K562 treated with DMSO at 1 percent for 4 hours (cell line): ENCODE measurements around the gene ADAM11. TPM values are rescaled to one million over a fixed set of nuclear protein-coding genes. Genes with fewer than 3 reads are reported as not detected.

Source experiments
- total RNA-seq: library from RNA; unstranded; fragments of 300-600 nt; gene quantifications from 2 replicates; pipeline ENCODE4 v1.2.3, GENCODE V29; 2022; ENCODE audit not compliant: insufficient read depth

ADAM11 gene
- 0.13 TPM in 1 of 2 replicates, not detected in the other for total RNA-seq

GRCh38 chr17:44758414-44759085, at the start of gene ADAM11:
TSS of gene ADAM11 (plus strand) at chr17:44758988. CDS start at chr17:44759200, 212 bp downstream.

GRCh38 chr17:44829523-44830358, 71.0 kb downstream of the ADAM11 start, which contains the start of gene GJC1:
TSS of gene GJC1 (minus strand) at chr17:44830287. CDS start at chr17:44805817, 24,470 bp downstream.

Other genes starting within 250 kb of the ADAM11 start
- 8.0 and 10.4 TPM in 2 replicates for gene FZD2, start 201.5 kb upstream of the ADAM11 start, total RNA-seq
- not detected in 2 replicates for gene MEIOC, start 102.5 kb upstream of the ADAM11 start, total RNA-seq
- 12.0 and 14.9 TPM in 2 replicates for gene CCDC43, start 69.2 kb upstream of the ADAM11 start, total RNA-seq
- gene DBF4B, start 50.3 kb upstream of the ADAM11 start, total RNA-seq, result 11.9 and 21.0 TPM in 2 replicates
- not detected in 2 replicates for gene GJC1, start 71.3 kb downstream of the ADAM11 start, total RNA-seq
- gene HIGD1B, start 88.9 kb downstream of the ADAM11 start, total RNA-seq, result not detected in 2 replicates
- gene EFTUD2, start 140.5 kb downstream of the ADAM11 start, total RNA-seq, result 75.0 and 82.9 TPM in 2 replicates
- gene GFAP, start 156.5 kb downstream of the ADAM11 start, total RNA-seq, result 2.8 and 3.2 TPM in 2 replicates
- 16.8 and 21.5 TPM in 2 replicates for gene KIF18B, start 188.8 kb downstream of the ADAM11 start, total RNA-seq
- gene C1QL1, start 209.3 kb downstream of the ADAM11 start, total RNA-seq, result not detected in 2 replicates